ENCODE measurements around the gene OR7A10. TPM values are rescaled to one million over a fixed set of nuclear protein-coding genes. Genes with fewer than 3 reads are reported as not detected.

OR7A10 gene
- total RNA-seq (2022), result not detected in 2 replicates
- not detected for Bru-seq, nascent RNA
- not detected for BruChase-seq, experiment 1, labeled RNA remaining after a 6-hour chase
- BruChase-seq, experiment 2, labeled RNA remaining after a 2-hour chase, result not detected
- long read RNA-seq, result 0 reads

GRCh38 chr19:14848822-14849221 lies at the start of gene OR7A10:
OR7A10 (minus strand) TSS chr19:14848922; CDS start chr19:14841877, 7,045 bp downstream.
- Mint-ChIP-seq H3K4me1 (ENCODE audit: low read depth, unreplicated experiment) (no peaks in the 10 kb centered on the region), H3K27me3 (ENCODE audit: unreplicated experiment) (peaks cover 79% of the 10 kb centered on the region), H3K27ac (ENCODE audit: unreplicated experiment) (no peak within 1 kb of the TSS), H3K9me3 (ENCODE audit: low read depth, unreplicated experiment) (no peaks in the 10 kb centered on the region), H3K36me3 (ENCODE audit: insufficient read depth, unreplicated experiment) (no peaks in the 10 kb centered on the region), H3K4me3 (ENCODE audit: low read depth, unreplicated experiment) (no peak within 1 kb of the TSS)
- no peak for DNase-seq
- TF ChIP-seq CTCF (IDR thresholded peaks at IDR 0.05; ENCODE audit: unreplicated experiment), result no peak
- BruUV-seq (replicated peaks), result no TSS peak
- intact Hi-C loops (cut with micrococcal nuclease; ENCODE audit: unreplicated experiment), result no loop called here
- CTCF ChIA-PET, result no interaction called here

- intact Hi-C loops (cut with micrococcal nuclease; ENCODE audit: unreplicated experiment), result no loop called here
- no peaks in the 10 kb centered on the region for H3K36me3 Mint-ChIP-seq (ENCODE audit: insufficient read depth, unreplicated experiment)
- no peaks in the 10 kb centered on the region for H3K9me3 Mint-ChIP-seq (ENCODE audit: low read depth, unreplicated experiment)
- H3K4me3 Mint-ChIP-seq (ENCODE audit: low read depth, unreplicated experiment), result no peak overlapping the region
- peaks cover 11% of the 10 kb centered on the region for H3K4me1 Mint-ChIP-seq (ENCODE audit: low read depth, unreplicated experiment)
- CTCF ChIA-PET, result no interaction called here
- no peak overlapping the region for H3K27ac Mint-ChIP-seq (ENCODE audit: unreplicated experiment)
- DNase-seq, result no peak
- TF ChIP-seq CTCF (IDR thresholded peaks at IDR 0.05; ENCODE audit: unreplicated experiment), result no peak
- no TSS peak for BruUV-seq (replicated peaks)
- peaks cover 50% of the 10 kb centered on the region for H3K27me3 Mint-ChIP-seq (ENCODE audit: unreplicated experiment)
Measured at GRCh38 chr19:14890643-14891379, 42.1 kb upstream of the OR7A10 start.

GRCh38 chr19:14889994-14890642 lies 41.4 kb upstream of the OR7A10 start:
- no peak for DNase-seq
- CTCF ChIA-PET, result no interaction called here
- no peaks in the 10 kb centered on the region for H3K36me3 Mint-ChIP-seq (ENCODE audit: insufficient read depth, unreplicated experiment)
- BruUV-seq (replicated peaks), result no TSS peak
- no peak overlapping the region for H3K4me3 Mint-ChIP-seq (ENCODE audit: low read depth, unreplicated experiment)
- H3K27ac Mint-ChIP-seq (ENCODE audit: unreplicated experiment), result no peak overlapping the region
- H3K9me3 Mint-ChIP-seq (ENCODE audit: low read depth, unreplicated experiment), result no peaks in the 10 kb centered on the region
- no peak for TF ChIP-seq CTCF (IDR thresholded peaks at IDR 0.05; ENCODE audit: unreplicated experiment)
- H3K4me1 Mint-ChIP-seq (ENCODE audit: low read depth, unreplicated experiment), result peaks cover 11% of the 10 kb centered on the region
- peaks cover 54% of the 10 kb centered on the region for H3K27me3 Mint-ChIP-seq (ENCODE audit: unreplicated experiment)
- intact Hi-C loops (cut with micrococcal nuclease; ENCODE audit: unreplicated experiment), result loop anchor here (5.0 kb wide), 1 partner anchor 318 kb away; the partner anchor contains the start of gene NDUFB7

- BruUV-seq (replicated peaks), result no TSS peak
- no peak for TF ChIP-seq CTCF (IDR thresholded peaks at IDR 0.05; ENCODE audit: unreplicated experiment)
- H3K36me3 Mint-ChIP-seq (ENCODE audit: insufficient read depth, unreplicated experiment), result no peaks in the 10 kb centered on the region
- H3K9me3 Mint-ChIP-seq (ENCODE audit: low read depth, unreplicated experiment), result no peaks in the 10 kb centered on the region
- intact Hi-C loops (cut with micrococcal nuclease; ENCODE audit: unreplicated experiment), result loop anchor here (5.0 kb wide), 1 partner anchor 314 kb away; the partner anchor contains the start of gene NDUFB7
- CTCF ChIA-PET, result no interaction called here
- DNase-seq, result no peak
- H3K4me1 Mint-ChIP-seq (ENCODE audit: low read depth, unreplicated experiment), result peaks cover 11% of the 10 kb centered on the region
- H3K4me3 Mint-ChIP-seq (ENCODE audit: low read depth, unreplicated experiment), result no peak within 1 kb of the TSS
- H3K27ac Mint-ChIP-seq (ENCODE audit: unreplicated experiment), result no peak within 1 kb of the TSS
- H3K27me3 Mint-ChIP-seq (ENCODE audit: unreplicated experiment), result peaks cover 53% of the 10 kb centered on the region
Measured at GRCh38 chr19:14886032-14886431, 37.3 kb upstream of the OR7A10 start, which contains the start of gene OR7A17. OR7A17 (minus strand) TSS chr19:14886132; CDS start chr19:14881355, 4,777 bp downstream.

All from Calu3 (cell line).